GM18499 (cell line): ENCODE measurements around the gene CCSER1.

Source experiments
- ATAC-seq: cut with Tn5 transposase; IDR thresholded peaks from one replicate; pipeline ENCODE4 v1.9.1; 2021; ENCODE audit warnings: moderate number of reproducible peaks; ENCODE audit not compliant: insufficient read depth, unreplicated experiment

CCSER1 gene

DNA sequence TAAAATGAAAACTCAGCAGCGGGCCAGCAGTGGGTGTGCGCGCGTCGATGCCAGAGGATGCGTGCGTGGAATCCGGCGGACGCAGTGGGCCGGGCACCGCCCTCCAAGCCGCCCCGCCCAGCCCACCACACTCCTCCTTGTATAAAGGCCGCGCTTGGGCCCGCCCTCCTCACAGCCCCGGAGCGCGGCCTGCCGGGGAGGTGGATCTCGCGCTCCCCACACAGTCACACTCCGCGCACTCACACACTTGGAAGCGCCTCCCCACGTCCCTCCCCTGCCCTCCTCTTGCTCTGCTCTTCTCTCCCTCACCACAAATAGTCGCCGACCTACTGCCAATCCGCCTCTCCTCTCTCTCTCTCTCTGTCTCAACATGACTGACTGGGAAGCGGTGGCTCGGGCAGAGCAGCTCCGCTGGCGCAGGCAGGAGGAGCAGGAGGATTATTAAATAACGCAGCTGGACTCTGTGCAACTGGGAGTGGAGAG is at the start of gene CCSER1:
TSS of gene CCSER1 (plus strand) at position 172 of the 483 bp plus-strand sequence.
- peak; percentile 40 for ATAC-seq

DNA sequence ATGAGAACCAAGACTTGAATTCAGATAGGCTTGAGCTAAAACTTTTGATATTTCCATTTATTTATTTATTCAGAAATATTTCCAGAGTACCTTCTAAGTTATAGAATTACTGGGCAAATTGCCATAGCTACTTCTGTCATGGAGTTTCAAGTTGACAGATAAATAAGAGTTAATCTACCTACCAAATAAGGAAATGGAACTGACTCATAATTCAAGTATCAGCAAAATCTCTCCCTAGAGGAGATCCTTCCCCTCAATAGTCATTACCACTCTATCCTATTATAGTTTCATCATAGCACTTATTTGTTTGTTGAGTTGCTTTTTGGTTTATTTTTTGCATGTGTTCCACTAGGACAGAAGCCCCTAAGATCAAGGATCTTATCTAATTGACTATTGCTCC is 48.8 kb upstream of the CCSER1 start:
- ATAC-seq: peak; percentile 86

DNA sequence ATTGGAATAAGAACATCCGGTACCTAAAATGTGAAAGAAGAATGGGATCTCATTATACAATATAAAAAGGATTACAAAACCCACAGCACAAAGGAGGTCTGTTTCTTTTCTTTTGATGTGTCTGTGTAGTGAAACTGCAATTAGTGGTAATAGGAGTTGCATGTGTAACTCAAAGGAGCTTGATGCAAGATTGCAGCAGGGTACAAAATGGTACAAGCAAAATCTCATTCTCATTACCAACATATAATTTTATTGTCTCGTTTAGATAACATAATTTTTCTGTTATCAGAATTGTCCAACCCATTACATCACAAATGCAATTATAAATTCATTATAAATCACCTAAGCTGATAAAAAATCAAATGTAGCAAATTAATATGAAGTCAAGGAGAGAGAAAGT is 47.1 kb upstream of the CCSER1 start:
- no peak for ATAC-seq

DNA sequence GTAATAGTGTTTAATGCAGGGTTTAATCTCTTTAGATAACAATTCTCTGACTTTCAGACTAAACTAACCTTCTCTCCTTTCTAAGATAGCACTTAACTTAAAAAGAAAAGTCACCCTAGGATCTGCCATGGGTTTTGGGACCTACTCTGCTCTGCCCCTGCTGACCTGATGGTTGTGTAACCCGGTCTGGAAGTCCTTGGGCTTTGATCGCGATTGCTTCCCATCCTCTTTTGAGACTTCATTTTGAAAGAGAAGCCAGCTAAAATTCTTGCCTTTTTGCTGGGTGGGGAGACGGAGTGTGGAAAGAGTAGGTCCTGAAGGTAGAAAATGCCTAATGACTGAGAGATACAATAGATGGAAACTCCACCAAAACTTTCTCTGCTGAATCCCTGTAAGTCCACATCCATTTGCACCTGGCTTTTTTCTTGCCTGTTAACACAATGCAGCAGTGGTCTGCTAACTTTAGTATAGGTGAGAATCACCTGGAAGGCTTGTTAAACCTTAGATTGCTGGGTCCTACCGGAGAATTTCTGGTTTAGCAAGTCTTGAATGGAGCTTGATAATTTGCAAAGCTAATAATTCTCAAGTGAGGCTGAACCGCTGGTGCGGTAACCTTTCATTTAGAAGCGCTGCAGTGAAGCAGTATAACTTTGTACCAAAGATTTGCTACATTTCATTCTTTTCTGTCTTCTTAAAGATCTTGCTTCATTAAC is 45.6 kb upstream of the CCSER1 start:
- no peak for ATAC-seq

DNA sequence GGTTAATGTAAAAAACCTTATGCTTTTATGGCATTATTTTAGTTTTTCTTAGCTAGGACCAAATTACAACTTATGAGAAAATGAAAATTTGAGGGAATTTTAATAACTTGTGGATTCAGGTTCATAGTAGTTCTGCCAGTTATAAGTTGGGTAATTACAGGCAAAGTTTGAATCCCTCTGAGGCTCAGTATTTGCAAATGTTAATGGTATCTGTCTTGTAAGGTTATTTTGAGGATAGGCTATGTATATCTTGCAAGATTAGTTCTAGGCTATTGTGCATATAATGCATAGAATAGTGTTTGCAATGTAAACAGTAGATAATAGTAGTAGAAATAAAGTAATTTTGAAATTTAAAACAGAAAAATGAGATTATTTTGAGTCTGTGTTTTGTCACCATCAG is 44.7 kb upstream of the CCSER1 start:
- ATAC-seq: no peak

DNA sequence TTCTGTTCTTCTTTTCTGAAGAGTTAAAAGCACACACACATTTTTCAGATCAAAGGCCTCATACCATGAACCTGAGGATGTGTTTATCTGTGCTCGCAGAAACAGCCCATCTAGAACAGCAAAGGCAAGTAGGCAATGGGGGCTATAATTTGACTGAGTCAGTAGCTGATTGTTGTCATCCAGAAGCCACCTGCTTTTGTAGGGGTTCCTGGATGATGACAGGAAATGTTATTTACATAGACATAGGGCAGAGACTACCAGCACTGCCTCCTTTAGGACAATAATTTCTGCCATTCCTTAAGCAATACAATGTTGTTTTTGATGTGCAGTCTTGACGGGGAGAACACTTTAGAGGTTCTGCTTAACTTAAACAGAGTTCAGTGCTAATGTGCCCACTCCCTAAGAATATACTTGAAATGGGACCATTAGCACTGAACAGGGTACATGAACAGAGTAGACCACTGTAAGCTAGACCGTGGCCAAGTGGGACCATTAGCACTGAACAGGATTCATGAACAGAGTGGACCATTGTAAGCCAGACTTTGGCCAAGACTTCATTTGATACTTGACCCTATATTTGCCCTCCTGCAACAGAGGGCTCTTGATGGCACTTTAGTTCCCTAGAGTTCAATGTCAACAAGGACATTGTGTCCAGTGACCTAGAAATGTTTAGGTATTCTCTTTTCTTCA is 42.8 kb upstream of the CCSER1 start:
- ATAC-seq: no peak

DNA sequence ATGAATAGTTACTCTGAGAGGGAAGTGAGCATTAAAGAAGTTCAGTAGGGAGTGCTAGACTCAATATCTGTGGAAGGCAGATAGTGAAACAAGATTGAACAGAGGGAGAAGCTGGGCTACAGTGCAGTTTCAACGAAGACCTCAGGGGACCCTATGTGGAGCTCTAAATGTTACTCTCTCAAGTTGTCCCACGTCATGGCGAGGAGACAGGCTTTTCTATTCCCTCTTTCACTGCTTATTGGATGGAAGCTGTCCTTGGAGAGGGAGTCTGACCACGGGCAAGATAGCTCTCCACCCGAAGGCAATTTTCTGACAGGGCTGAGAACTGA is 42.3 kb upstream of the CCSER1 start:
- ATAC-seq: no peak

DNA sequence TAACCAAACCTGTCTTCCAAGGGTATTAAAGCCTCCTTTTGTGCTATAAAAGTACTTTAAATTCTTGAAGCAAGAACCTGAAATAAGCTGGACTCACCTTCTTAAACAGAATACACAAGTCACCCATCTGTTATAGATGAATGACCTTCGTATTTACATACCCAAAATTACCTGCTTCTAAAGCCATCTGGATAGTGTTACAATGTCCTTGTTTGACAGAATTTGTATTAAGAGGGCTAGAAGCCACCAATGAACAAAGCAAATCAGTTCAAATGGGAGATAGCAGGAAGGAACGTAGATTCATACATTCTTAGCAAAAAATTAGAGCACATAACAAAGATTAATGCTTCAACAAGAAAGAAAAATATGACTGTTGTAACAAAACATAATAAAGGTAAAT is 33.7 kb upstream of the CCSER1 start:
- no peak for ATAC-seq

DNA sequence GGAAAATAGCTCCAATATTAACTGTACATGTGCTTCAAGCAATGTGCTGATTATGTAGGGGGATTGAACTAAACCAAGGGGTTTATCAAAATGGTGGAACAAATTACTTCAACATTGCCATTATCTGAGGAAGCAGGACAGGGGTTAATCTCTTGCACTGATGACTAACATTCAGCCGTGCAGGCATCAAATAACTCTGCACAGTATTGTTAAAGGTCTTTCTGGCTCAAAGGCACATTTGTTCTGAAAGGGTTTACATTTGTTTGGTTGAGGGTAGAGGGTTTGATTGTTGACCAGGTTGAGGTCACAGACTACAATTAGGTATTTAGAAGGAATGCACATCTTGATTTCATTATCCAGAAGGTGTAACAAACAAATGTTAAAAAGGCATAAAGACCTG is 32.2 kb upstream of the CCSER1 start:
- no peak for ATAC-seq

DNA sequence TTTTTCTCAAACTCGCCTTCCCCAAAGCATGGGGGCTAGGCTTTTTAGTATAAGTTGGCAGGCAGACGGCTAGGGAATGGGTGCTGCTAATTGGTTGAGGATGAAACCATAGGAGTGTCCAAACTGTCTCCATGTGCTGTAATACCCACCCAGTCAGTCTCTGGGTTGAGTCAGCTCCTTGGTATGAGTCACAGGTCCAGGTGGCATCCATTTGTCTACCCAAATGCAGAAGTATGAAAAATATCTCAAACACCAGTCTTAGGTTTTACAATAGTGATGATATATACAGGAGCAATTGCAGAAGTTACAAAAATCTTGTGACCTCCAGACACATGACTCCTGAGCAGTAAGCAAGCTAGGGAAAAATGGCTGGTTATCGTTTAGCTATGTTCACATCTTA is 27.4 kb upstream of the CCSER1 start:
- ATAC-seq: peak; percentile 76

DNA sequence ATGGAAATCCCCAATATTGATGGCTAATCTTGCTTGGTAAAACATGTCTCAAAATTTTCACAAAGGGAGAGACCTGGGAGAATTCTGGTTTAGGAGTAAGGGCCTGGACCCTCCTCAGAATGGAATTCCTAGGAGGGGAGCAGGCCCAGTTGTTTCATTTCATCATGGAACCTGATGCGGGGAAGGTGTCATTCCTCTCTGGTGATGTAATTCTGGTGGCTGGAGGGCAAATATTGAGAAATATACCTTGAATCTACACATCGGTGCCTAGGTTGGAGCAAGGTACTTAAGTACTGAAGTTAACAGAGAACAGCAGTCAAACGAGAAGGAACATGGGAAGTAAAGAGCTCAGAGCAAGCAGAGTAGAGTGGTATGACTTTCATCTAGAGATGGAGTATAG is 23.2 kb upstream of the CCSER1 start:
- no peak for ATAC-seq

DNA sequence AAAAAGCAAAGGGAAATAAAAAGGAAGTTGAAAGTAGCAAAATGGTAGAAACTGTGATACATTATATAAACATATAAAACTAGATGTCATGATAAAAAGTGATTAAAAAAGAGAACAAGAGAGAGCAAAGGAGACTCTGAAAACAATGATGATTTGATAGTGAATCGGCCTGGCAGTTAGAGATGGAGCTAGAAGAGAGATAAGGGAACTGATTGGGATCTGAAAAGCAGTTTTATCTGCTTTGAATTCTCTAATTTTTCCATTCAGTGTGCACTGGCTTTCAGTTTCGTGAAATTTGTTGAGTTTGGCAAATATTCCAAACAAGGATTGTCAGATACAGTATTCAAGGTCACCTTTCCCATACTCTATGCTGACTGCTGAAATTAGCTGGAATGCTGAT is 21.9 kb upstream of the CCSER1 start:
- no peak for ATAC-seq

DNA sequence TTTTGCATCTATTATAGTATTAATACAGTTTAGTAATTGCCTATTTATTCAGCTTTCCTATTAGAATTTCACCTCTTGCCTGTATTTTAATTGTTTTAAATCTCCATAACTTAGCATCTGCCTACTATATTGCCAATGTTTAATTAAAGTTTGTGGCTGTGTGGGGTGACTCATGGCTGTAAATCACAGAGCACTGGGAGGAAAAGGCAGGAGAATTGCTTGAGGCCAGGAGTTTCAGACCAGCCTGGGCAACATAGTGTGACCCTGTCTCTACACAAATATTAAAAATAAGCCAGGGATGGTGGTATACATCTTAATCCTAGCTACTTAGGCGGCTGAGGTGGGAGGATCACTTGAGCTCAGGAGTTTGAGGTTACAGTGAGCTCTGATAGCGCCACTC is 14.5 kb upstream of the CCSER1 start:
- ATAC-seq: no peak

DNA sequence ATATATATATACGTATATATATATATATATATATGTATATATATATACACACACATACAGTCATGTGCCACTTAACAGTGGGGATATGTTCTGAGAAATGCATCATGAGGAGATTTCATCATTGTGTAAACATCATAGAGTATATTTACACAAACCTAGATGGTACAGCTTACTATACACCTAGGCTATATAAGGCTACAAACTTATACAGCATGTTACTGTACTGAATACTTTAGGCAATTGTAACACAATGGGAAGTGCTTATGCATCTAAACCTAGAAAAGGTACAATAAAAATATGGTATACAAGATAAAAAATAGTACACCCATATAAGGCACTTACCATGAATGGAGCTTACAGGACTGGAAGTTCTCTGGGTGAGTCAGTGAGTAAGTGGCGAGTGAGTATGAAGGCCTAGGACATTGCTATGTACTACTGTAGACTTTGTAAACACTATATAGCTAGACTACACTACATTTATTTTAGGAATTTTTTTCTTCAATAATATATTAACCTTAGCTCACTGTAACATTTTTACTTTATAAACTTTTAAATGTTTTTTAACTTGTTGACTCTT is 13.2 kb upstream of the CCSER1 start:
- no peak for ATAC-seq

DNA sequence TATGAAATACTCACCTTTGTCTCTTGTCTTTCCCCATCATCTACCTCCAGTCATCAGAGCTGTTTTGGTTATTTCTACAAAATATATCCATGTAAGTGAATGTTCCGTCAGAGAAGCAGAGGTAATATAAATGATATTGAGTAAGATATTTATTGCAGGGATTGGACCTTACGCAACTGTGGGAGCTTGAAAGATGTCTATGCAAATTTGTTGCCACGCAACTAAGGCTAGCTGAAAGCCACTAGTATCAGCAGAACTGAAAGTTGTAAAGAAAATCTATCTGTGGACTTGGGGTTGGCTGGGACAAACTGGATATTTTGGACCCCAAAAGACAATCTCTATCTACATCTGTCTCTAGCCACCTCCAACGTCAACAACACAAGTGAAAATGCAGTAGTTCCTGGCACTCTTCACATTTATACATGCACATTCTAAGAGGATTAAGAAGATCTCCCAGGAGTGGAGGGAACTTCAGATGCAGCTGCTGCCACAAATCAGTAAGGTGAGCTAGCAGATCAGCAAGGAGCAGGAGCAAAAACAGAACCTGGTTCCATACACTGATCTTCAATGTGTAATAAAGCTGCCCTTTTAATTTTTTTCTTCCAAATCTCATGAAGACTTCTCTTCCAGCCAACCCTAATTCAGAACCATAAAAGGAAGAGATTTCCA is 8.5 kb upstream of the CCSER1 start:
- ATAC-seq: peak; percentile 73

DNA sequence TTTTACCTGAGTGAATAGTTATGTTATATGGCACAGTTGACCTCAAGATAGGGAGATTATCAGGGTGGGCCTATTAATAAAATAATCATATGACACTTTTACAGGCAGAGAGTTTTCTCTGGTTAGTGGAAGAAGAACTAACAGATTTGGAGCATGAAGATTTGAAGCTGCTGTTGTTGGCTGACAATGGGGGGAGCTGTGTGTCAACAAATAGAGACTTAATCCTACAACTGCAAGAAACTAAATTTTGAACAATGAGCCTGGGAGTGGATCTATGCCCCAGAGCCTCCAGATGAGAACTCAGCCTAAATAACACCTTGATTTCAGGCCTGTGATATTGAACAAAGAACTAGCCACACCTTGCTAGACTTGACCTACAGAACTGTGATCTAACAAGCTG is 7.2 kb upstream of the CCSER1 start:
- ATAC-seq: no peak

DNA sequence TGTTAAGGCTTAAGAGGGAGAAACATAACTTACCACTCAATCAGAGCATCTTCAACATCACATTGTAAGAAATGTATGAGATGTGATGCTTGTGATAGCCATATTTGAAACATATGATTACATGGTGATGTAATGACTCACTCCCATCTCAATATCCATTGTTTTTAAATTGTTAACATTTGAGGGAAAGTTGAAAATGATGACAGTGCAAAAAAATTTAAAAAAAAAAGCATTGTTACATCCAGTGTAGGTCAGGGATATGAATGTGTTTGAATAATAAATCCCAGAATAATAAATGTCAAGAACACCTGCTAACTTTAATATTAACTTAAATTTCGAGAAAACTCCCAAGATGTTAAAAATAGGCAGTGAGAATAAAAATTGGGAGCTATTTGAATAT is 6.4 kb upstream of the CCSER1 start:
- no peak for ATAC-seq

DNA sequence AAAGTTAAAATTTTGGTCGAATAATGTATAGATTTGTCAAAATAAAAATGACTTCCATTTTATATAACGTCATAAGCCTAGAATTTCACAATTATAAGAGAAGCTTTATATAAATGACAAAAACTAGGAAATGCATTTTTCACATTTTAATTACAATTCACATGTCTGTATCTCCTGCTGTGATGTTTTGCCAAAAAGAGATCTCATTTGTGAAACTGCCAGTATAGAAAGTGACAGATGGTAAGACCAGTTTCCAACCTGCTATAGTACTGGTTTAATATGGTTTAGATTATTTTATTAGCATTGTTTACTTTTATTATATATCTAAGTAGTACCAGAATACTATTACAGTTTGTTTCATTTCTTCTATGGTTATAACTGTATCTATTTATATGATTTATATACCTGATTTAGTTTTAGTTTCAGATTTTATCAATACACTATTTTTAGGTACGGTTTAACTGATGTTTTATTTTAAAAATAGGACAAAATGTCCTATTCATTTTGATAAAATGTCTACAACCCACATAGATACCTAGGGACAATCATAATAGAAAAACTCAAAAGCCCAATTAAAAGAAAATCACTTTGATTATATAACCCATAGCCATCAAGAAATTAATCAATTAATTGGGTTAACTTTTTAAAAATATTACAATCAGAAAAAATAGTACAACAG is 5.4 kb upstream of the CCSER1 start:
- ATAC-seq: no peak

DNA sequence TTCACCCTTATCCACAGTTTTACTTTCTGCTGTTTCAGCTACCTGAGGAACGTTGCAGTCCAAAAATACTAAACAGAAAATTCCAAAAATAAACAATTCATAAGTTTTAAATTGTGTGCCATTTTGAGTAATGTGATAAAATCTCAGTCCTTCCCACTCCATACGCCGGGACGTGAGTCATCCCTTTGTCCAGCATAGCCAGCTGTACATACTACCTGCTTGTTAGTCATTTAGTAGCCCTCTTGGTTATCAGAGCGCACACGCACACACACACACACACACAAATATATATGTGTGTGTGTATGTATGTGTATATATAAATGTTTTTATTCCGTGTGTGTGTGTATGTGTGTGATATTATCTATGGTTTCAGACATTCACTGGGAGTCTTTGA is 4.8 kb upstream of the CCSER1 start:
- no peak for ATAC-seq

DNA sequence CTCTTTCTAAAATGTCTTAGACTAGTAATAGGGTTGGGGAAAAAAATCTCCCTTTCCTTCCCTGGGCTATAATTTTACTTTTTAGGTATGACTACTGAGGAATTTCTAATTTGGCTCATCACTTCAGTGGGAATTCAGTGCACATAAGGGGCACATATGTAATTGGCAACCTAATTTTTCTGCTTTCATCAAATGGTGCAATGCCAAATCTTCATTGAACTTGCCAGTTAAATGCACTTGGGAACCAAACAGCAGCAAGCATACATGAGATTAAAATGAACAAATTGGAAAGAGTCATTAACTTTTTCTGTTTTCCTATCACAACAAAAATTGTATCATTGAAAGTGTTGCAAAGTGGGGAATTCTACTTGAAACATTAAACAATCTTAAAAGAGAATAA is 2.9 kb upstream of the CCSER1 start:
- no peak for ATAC-seq

DNA sequence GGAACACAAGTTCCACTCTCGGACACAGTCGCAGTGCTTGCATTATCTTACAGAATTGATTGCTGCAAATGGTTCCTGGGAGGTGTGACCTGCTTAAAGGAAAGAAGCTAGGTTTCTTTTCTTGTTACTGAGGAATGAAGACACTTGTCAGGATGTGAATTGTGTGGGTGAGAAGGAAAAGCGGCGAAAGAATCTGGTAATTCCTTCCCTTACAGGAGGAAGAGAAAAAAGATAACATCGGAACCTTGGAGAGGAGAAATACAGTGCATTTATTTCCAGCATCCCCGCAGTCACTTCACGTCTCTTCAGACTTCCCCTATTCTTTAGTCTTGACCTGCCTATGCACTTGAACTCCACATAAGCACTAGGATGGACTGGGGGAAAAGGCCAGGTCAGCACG is 389 bp upstream of the CCSER1 start:
- ATAC-seq: no peak
